CD4-positive, alpha-beta T cell treated with Interleukin-17A for 4 hours (primary cell): ENCODE data around the gene DNAJC27.

Experiments used
- DNase-seq: peaks from one replicate; pipeline ENCODE4 v3.0.0-alpha.2; 2020; ENCODE audit warnings: mixed read lengths

The DNAJC27 gene

DNA sequence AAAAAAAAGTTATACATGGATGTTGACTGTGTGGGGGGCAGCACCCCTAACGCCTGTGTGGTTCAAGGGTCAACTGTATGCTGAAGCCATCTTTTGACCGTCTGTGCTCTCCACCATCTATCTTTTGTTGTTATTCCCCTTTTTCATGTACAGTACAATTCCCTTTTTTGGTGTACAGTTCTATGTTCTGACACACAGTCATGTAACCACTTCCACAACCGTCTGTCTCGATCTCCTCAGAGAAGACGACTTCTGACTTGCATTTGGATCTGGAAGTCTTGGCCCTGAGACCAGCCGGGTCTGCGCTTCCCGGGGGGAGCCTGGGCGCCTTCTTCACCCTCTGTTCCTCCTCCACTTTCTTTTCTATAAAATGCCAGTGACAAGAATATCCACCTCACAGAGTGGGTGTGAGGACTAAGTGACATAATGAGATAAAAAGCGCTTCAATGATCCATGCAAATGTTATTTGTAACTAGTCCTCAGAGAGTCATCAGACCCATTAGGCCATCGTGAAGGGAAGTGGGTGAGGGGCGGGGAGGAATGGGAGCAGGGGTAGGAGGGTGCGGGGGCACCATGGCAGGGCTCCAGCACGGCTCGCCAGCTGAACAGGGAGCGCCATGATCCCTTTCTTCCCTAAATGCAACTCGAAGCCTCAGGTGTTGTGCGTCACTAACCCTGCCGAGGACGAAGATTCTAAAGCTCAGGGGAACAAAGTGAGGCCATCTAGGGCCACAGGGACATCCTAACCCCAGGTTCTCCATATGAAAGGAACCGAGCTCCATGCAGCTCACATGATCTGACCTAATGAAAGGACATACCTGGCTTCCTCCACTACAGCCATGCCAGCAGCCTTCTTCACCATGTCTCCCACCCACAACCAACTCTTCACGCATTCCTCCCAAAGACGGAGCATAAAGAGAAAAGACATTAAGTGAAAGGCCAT, 68.3 kb downstream of the DNAJC27 start:
- no peak for DNase-seq

DNA sequence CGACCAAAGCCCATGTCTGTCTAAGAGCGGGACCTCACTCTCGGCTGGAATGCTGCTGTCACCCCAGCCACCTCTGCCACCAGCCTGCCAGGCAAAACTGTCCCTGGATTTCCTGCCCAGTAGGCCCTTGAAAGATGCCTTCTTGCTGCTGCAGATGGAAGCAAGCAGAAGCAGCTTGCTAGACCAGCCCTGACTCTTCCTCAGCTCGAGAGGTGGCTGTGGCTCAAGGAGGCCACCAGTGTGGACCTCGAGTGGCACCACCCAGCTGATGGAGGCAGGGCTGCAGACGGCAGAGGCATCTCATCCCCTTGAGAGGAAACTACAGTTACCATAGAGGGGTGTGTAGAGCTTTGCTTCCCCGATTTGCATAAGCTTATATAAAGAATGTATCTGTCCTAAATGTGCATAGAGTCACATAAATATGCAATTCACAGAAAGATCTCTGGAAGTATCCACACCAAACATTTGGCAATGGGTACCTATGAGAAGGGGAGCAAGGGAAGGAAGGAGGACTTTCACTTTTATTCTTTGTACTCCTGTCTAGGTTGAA, 72.3 kb downstream of the DNAJC27 start:
- DNase-seq: no peak

DNA sequence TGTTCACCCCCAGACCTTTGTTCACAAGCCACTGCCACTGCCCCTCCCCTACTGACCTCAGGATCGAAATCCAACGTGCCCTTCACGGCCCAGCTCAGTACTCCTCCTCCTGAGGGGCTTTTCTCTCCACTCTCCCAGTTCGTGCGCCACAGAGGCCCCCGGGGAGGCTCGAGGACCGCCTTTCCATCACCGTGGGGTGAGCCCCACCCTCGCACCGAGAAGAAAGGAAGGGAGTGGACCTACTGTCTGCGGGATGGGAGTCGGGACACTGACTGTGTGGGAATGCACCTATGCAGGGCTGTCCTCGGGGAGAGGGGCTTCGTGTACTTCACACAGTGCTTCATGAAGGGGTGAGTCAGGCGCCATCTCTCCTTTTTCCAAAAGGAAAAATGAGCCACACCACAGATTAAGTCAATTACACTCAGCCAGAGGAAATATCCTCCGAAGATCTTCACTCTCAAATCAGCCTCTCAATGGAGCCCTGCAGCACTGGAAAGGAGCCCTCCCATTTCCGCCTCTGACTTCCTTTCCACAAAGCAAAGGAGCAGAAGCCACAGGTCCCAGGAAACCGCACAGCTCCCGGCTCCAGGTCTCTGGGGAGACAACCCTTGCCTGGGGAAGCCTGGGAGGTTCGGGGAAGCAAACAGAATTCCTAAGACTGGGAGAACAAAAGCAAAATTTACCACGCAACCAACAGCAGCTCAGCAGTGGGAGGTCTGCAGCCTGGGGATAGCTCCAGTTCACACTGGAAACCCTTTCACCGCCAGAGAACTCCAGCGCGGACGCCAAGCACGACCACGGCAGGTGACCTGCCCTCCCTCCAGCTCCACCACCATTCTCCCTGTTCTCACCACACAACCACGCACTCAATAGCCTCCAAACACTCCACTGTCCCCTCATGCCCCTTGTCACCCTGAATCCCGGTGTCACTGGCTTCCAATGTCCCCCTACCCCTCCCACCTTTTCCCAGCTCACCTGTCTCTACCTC, 73.3 kb downstream of the DNAJC27 start:
- no peak for DNase-seq

DNA sequence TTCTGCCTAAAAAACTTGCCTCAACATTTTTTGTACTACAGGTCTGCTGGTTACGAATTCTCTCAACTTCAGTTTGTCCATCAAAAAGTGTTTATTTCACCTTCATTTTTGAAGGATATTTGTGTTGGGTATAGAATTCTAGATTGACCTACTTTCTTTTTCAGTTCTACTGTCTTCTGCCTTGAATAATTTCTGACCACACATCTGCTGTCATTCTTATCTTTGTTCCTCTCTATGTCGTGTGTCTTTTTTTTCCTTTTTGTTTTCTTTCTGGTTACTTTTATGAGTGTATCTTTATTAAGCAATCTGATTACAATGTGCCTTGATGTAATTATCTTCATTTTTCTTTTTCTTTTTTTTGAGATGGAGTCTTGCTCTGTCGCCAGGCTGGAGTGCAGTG, 77.0 kb downstream of the DNAJC27 start:
- DNase-seq: no peak

DNA sequence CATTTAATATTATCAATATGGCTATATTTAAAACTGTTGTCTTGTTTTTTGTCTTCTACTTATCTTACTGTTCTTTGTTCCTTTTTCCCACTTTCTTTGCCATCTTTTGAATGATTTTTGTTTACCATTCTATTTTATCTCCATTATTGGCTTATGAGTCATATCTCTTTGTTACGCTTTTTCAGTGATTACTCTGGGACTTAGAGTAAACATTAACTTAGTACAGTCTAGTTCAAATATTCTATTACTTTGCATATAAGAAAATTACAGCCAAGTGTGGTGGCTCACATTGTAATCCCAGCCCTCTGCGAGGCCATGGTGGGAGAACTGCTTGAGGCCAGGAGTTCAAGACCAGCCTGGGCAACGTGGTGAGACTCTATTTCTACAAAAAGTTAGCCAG, 77.8 kb downstream of the DNAJC27 start:
- DNase-seq: no peak
